ENCODE data around the gene TOM1L2.

TOM1L2 gene

DNA sequence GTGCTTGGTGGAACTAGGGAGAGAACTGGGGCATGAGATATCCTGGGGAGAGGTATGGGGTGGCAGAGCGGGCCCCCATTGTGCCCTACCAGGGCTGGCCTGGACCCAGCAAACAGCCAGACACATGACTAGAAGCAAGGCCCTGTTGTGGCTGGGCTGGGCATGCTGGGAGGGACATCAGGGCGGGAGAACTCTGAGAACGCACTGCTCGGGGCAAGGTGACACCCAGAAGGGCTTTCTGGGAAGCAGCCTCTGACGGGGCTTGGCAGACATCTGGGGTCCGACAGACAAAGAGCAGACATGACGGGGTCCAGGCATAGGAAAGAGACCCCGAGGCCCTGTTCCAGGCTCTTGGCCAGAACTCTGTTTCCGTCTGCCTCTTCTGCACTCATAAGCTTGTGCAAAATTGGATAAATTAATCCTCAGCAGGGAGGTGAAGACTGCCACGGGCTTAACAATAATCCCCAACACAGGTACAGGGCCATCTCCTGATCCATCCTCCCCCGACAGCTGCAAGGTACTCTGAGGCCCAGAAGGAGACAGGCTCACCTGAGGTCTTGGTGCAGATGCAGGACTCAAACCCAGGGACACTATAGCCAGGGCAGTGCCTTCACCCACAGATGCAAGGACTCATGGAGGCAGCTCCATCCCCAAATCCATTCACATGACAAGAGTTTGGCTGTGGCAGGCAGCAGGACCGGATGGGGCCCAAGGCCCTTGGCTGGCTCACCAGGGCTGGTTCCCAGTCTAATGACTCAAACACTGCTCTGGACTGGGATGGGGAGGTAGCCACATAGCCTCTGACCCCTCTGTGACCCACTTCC lies 140.8 kb downstream of the TOM1L2 start:
- no peak for FAIRE-seq

DNA sequence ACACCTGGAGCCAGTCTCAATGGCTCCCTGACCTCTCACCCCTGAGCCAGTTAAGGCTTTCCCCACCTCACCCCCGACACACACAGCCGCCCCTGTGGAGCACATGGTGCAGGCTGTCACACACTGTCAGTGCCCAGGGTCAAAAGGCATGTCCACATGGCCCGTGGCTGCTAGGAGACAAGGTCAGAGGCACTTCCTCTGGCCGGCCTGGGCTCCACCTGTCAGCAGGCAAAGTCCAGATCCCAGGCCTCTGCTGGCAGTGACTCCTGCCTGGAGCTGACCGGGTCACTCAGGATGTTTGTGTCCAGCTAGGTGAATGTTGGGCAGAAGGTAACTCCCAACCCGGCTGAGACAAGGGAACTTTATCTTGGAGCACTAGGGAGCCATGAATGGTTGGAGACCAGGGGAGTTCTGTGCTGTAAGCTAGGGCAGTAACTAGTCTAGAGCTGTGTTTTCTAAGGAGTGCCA lies 141.4 kb downstream of the TOM1L2 start:
- no peak for FAIRE-seq

DNA sequence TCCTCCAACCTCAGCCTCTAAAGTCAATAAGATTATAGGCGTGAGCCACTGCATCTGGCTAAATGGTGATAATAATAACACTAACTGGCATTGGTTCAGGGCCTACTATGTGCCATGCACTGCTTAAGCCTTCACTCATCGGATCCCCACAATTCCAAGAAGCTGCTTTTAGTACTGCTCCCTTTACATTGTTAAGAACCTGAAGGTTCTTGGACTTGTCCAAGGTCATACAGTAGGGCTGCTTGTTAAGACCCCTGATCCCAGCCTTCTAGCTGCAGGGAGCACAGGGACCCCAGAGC lies 142.0 kb downstream of the TOM1L2 start:
- FAIRE-seq = no peak

DNA sequence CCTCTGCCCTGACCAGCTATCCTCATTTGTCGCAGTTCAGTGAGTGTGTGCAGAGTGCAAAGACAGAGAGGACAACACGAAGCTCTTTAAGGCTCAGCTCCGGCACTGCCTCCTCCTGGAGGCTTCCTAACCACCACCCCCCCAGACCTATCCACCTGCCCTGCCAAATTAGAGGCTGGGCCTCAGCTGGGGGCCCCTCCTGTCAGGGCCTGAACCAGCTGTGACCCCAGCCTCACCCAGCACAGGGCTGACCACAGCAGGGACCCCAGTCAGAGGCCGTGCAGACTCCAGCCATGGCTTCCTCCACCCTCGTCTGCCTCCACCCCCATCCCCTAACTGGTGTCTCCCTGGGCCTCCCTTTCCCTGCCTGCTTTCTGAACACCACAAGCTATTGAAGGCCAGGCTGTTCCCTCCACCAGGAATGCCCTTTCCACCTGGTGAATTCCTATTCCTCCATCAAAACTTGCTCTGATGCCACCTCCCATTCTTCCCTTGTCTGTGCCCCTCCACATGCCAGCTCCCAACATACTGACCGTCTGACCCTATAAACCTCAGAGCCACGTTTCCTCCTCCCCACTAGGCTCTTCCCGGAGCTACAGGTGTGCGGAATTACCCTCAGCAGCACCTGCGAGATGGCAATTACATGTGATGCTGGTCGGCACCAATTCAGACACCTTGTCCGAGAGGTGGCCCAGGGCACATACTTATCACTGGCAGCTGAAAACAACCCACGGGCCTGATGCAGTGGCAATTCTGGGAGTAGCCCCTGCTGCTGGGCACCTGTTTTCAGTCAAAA lies 144.2 kb downstream of the TOM1L2 start:
- no peak for FAIRE-seq

DNA sequence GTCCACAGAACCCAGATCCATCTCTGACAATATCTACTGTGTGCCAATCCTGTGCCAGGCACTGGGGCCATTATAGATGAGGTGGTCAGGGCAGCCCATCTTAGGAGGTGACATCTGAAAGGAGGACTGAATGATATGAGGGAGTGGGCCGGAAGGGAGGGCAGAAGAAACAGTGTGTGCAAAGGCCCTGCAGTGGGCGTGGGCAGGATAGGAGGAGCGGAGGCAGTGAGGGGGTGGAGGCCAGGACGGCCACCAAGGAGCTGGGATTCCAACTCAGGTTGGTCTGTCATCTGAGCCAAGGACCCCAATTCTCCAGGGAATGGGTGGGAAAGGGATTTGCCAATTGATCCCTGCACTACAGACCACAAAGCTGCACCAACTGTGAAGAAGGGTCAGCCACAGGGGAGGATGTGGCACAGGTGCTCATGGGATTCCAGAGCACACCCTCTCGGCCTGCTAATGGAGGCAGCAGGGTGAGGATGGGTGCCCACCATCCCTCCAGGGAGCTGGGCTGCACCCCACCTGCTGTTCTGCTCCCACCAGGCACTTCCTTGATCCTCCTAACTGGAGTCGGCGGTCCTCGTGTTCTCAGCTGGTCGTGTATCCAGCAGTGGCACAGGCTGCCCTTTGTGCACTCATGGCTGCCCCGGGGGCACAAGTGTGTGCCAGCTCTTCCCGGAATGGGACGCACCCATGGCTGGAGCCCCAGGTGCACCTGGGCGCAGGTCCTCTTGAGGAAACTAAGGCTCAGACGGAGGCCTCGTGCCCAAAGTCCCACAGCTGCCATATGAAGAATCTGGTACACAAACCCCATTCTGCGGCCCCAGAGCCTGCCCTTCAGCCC lies 145.0 kb downstream of the TOM1L2 start:
- FAIRE-seq = no peak

DNA sequence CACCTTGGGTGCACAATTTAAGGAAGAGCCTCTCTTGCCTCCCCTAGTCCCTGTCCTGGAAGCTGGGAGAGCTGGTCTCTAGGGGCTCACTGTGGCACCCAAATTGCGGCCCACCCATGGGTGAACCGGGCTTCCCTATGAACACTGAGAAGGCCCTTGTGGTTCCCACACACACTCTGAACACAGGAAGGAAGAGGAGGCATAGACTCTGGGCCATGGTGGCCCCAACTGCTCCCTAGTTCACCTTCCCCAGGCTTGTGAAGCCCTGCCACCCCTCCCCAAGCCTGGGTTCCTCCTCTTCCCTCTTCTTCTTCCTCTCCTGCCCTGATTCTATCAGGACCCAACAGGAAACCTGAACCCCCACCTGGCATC lies 145.9 kb downstream of the TOM1L2 start:
- no peak for FAIRE-seq

DNA sequence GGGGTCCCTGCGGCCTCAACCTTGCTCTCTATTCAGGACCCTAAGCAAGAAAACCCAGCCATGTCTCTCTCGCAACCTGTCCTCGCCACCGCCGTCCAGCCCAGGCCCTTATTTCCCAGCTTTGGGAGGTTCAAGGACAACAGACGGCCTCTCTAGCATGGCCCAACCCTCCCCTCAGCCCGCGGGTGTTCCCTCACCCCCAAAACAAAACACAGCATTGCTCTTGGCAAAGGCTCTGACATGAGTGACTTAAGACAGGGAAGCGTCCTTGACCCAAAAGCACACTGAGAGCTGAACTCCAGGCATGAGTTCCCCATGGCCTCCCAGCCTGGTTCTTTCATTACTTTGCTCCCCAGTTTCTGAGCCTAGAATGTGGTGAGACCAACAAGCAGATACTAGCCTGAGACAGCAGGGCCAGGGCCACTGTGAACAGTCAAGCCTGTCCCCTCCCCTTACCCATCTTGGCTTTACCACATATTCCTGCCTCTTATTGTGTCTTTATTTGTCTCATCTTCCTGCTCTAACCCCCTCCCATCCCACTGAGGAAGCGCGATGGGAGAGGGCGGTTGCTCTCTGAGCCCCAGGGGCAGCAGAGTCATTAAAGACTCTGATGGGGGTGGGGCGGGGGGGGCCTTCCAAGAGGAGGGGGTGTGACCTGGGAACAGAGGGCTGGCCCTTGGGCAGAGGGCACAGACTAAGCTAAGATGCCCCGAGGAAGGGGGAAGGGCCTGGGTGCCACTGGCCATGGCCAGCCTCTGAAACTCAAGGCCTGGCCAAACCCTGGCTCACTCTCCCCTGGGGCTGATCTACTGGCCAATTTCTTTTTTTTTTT lies 147.2 kb downstream of the TOM1L2 start:
- FAIRE-seq = no peak

DNA sequence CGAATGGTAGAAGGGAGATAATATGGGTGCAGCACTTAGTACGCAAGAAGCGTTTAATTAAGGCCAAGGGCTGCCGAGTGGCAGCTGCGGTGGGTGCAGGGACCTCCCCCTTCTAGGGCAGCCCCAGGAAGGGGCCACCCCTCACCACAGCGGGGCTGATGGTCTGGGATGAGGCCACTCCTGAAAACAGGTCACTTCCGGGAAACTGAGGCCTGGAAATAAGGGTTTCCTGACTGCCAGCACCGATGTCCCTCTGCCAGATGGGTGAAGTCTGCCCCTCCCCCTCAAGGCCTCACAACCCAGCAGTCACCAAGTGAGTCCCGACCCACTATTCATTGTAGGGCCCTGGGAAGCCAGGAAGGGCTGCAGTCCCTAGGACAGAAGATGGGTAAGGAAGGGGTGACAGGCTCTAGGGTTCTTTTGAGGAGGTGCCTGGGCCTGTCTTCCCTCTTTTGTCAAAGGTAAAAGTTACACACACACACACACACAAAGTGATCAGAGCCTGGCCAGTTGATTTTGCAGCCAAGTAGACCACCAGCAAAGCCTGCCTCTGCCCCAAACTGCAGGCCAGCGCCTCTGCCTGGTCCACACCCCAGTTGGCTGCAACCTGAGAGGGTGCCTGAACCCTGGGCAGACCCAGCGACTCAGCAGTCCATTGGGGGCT lies 147.9 kb downstream of the TOM1L2 start:
- no peak for FAIRE-seq

DNA sequence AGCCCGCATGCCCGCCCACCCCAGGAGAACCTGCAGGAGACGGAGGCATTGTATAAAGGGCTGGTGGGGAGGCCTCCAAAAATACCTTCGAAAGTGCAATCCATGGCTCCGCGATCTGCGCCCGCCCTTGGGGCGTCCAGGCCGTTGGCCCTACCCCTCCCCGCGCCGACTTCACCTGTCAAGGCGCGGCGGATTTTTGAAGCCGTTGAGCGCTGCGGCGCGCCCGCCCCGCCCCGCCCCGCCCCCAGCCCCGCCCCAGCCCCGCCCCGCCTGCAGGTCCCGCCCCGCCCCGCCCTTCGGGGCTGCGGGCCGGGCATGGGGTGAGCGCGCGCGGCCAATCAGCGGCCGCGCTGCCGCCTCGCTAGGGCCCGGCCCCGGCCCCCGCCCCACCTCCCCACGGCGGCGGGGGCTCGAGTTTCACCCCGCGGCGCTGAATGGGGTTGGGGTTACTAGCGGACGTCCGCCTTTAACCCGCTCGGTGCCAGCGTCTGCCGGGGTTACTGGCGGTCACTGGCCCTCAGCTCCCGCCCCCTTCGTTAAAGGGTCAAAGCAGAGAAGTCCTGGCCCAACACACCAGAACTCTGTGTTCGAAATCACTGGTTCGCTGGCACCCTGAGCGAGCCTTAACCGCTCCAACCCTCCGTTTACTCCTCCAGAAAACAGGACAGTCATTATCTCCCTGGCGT lies 148.6 kb downstream of the TOM1L2 start:
- FAIRE-seq = no peak

DNA sequence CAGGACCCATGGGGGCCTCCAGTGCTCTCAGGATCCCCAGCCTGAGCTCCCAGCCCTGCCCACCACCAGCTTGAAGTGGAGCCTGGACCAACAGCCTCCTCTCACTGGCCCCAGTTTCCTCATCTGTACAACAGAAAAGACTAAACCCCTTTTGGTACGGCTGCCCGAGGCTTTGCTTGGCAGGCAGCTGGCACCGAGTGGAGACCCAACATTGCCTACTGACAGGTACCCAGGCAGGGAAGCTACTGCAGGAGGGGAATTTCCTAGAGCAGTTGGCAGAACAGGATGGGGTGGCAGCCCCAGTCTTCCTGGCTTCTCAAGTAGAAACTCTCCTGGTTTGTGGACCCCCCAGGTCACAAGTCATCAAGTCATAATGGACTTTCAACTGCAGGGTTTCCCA lies 149.6 kb downstream of the TOM1L2 start:
- no peak for FAIRE-seq

DNA sequence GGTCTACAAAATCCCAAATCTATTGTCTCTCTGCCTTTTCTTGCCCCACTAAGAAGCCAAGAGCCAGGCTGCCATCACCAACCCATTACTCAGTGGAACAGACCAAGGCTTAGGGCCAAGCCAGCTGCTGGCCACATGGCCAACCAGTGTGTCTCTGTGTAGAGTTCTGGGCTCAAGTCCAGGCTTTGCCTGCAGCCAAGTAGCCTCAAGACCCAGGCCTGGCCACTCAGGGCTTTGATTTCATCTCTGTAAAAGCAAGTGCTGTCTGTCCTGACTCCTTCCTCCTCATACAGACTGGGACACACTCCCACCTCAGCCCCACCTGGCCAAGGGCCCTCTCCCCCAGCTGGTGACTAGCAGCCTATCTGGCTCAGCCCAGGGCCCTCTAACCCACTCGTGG lies 150.0 kb downstream of the TOM1L2 start:
- no peak for FAIRE-seq

DNA sequence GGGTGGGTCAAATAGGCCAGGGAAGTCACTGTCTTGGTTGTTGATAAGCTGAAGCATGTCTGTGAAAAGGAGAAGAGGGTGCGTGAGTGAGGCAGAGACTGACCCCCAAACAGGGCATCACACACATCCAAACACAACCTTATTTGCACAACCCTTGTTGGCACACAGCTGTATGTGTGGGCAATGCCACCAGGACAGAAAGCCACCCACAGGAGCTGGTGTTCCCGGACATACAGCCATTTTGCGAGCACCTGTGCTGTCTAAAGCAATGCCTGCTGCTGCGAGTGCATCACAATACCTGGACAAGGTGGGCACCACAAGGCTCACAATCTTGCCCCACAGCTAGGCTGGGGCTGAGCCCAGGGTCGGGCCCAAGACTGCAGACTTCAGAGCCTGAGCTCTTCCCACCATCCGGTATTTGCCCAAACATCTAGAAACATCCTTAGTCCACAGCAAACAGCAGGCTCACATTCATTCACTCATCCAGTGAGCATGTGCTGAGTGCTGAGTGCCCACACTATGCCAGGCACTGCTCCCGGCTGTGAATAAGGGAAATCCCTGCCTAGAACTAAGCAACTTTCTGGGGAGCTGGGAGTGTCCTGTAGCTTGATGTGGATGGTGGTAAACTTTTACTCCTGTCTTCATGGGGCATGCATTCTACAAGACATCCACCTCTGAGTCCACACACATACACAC lies 151.6 kb downstream of the TOM1L2 start:
- FAIRE-seq = no peak

DNA sequence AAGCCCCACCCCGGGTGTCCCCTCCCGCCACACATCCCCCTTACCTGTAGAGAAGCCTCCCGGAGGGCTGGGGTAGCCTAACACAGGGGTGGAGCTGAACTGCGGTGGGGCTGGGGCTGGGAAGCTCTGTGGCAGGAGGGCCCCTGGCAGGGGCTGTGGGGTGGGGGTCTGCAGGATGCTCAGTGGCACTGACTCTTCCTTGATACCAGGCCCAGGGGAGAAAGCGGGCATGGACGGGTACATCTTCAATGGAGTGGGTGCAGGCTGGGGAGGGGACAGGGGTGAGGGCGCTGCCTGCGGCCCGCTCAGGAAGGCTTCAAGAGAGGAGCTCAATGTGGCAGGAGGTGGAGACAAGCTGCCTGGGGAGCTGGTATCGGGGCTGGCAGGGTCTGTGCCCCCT lies 152.2 kb downstream of the TOM1L2 start:
- no peak for FAIRE-seq

DNA sequence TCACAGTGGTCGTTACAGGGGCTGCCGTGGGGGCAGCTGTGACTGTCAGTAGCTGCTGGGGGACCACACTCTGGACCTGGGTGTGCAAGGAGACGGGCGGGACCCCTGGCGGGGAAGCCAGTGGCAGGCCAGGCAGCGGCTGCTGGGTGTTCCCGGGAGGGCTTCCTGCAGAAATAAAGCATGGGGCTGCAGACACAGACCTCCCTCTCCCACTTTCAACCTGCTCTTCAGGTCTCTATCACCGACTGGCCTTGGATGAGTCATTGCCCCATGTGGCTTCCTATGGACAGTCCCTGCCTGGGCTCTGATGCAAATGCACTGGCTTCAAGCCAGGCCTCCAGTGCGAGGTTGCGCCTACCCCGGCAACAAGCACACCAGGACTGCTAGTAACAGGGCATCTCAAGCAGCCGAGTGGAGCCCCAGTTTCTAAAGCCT lies 152.6 kb downstream of the TOM1L2 start:
- no peak for FAIRE-seq

DNA sequence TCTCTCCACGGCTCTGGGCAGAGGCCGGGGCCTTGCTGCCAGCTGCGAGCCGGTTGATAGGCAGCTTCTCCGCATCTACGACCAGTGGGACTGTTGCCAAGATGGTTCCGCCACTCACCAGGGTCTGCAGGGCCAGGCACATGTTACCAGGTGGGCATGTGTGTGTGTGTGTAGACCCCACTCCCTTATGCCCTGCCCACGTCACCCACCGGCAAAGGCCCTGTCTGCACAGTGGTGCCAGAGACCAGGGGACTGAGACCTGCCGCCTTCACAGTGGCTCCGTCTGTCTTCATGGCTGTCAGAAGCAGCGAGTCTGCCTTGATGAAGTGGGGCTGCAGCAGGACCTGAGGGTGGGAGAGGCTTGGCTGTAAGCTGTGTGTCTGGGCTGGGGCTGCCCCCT lies 153.1 kb downstream of the TOM1L2 start:
- no peak for FAIRE-seq

DNA sequence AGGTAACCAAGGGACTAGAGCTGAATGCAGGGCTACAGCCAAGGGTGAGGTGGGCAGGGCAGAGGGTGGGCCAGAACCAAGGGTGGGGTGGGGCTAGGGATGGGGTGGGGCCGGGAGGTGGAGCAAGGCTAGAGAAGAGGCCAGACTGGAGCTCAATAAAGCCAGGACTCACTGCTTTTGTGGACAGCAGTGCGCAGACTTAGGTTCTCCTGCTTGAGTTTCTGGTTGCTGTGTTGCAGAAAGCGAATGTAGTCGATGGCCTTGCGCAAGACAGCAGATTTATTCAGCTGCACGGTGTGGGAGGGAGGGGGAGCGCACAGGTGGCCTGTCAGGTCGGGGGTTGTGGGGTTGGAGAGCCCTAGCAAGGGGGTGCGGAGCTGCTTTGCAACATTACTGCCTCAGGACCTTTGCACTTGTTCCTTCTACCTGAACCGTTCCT lies 154.1 kb downstream of the TOM1L2 start:
- FAIRE-seq = peak; percentile 53

DNA sequence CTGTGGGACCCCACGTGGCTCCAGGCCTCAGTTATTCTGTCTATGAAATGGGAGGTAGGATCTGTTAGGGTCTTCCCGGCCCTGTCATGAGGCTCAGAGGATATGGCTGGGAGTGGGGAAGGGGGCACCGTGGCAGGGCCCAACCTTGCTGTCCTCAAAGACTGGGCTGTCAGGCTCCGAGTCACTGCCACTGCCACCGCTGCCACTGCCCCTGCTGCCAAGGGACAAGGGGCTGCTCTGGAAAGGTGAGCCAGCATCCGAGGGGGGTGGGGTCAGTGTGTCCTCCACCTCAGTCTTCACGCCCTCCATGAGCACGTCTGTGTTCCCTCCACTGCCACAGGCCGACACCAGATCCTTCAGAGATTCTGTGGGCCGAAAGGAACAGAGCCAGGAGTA lies 154.7 kb downstream of the TOM1L2 start:
- FAIRE-seq = no peak

DNA sequence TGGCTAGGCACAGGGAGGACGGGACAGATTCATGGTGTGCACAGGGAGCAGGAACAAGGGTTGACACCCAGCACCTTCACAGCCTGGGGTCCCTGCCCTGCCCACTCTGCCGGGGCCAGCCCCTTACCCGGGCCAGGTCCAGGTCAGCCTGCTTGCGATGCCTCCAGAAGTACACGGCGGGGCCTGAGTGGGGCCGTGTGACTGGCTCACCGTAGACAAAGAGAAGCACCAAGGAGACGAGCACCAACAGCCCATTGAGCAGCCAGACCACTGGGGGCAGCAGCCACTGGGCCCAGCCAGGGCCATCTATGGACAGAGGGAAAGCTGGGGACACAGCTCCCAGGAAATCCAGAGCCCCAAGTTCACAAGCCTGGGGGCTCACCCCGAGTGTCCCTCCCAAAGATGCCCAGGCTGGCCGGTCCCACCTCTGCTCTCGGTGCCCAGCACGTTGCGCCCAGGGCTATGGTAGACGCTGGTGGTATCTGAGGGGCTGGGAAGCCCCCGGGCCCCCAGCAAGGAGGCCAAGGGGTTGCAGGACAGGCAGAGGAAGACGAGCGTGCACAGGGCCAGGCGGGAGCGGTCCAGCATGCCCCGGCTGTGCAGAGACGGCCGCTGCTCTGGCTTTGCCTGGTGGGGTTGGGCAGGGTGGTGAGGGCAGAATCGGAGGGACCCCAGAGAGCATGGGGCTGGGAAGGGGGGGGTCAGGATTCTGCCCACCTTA lies 155.2 kb downstream of the TOM1L2 start:
- no peak for FAIRE-seq

DNA sequence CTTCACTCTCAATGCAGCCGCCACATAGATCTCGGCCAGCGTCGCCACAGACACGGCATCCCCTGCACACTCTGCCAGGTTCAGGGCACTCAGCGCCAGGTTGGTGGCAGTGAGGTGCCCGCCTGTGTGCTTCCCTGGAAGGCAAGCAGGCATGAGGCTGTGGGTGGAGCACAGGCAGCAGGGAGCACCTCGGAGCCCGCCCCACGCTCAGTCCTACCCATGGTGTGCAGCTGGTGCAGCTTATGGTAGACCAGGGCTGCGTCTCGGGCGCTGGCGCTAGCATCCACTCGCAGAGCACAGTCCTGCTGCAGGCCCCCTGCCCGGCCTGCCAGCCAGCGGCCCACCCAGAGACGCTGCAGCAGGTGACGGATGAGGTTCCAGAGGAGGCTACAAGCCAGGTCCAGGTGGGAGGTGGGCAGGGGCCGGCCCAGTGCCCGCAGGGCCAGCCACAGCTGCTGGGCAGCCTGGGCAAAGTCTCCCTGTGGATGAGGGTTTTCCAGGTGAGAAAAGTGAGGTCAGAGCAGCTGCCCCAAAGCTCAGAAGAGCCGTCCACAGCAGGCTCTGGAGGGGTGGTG lies 155.9 kb downstream of the TOM1L2 start:
- FAIRE-seq = no peak
